OCI-LY7 (cell line): ENCODE measurements around the gene TSSK3. TPM values are rescaled to one million over a fixed set of nuclear protein-coding genes. Genes with fewer than 3 reads are reported as not detected.

Experiments
- BruUV-seq: library from RNA; stranded (reverse); fragments of 400-500 nt; replicated peaks from 2 replicates; lab custom pipeline; 2021; lab: Mats Ljungman, UMichigan
- CTCF ChIA-PET: fragments of 300-600 bp; sonication (Branson Sonifier 250); formaldehyde crosslinking; loops from one replicate; lab custom pipeline; 2022; ENCODE audit warnings: antibody characterized with exemption; ENCODE audit not compliant: unreplicated experiment; lab: Charles Lee
- POLR2A ChIA-PET: fragments of 300-600 bp; sonication (Branson Sonifier 250); formaldehyde crosslinking; loops from one replicate; lab custom pipeline; 2022; ENCODE audit warnings: antibody characterized with exemption; lab: Charles Lee
- DNase-seq: peaks from one replicate; pipeline ENCODE4 v3.0.0-alpha.2; 2015; ENCODE audit warnings: low spot score
- H2AFZ ChIP-seq: fragments of 200-600 bp; sonication (generic), shearing (Covaris generic); 2 replicates; pipeline ENCODE4 v1.6.1; 2014; ENCODE audit warnings: mild to moderate bottlenecking, antibody characterized with exemption, low read length, moderate library complexity
- H3K27ac ChIP-seq: fragments of 200-600 bp; sonication (generic); 2 replicates; pipeline ENCODE4 v1.5.1; 2014; ENCODE audit warnings: mixed run types, low read depth, mild to moderate bottlenecking, moderate library complexity, low read length, inconsistent platforms; ENCODE audit not compliant: poor library complexity, severe bottlenecking
- H3K36me3 ChIP-seq: fragments of 200-600 bp; sonication (generic); 2 replicates; pipeline ENCODE4 v1.6.1; 2014; ENCODE audit warnings: mild to moderate bottlenecking, antibody characterized with exemption, low read length, moderate library complexity, mixed read lengths; ENCODE audit not compliant: insufficient read depth
- H3K4me1 ChIP-seq: fragments of 200-600 bp; sonication (generic); 2 replicates; pipeline ENCODE4 v1.5.1; 2014; ENCODE audit warnings: mild to moderate bottlenecking, low read length; ENCODE audit not compliant: insufficient read depth, poor library complexity, severe bottlenecking
- H3K4me2 ChIP-seq: fragments of 200-600 bp; sonication (generic); 2 replicates; pipeline ENCODE4 v1.6.1; 2014; ENCODE audit warnings: mild to moderate bottlenecking, low read length
- H3K4me3 ChIP-seq: fragments of 200-600 bp; sonication (generic); 2 replicates; pipeline ENCODE4 v1.5.1; 2014; ENCODE audit warnings: mild to moderate bottlenecking, low read depth, low read length; ENCODE audit not compliant: poor library complexity, severe bottlenecking
- H3K79me2 ChIP-seq: fragments of 200-600 bp; sonication (generic); 2 replicates; pipeline ENCODE4 v1.6.1; 2016; ENCODE audit warnings: low read depth, mild to moderate bottlenecking, low read length, moderate library complexity, mixed read lengths; ENCODE audit not compliant: insufficient read depth
- H3K9me2 ChIP-seq: fragments of 200-600 bp; sonication (generic); 2 replicates; pipeline ENCODE4 v1.6.1; 2016; ENCODE audit warnings: mild to moderate bottlenecking, low read length, mixed read lengths; ENCODE audit not compliant: insufficient read depth
- H3K9me3 ChIP-seq: fragments of 200-600 bp; sonication (generic); 2 replicates; pipeline ENCODE4 v1.6.1; 2014; ENCODE audit warnings: mild to moderate bottlenecking, mixed run types, low read length, mixed read lengths
- H4K20me1 ChIP-seq: fragments of 200-600 bp; sonication (generic); 2 replicates; pipeline ENCODE4 v1.6.1; 2014; ENCODE audit warnings: mild to moderate bottlenecking, antibody characterized with exemption, low read length, moderate library complexity, mixed read lengths; ENCODE audit not compliant: insufficient read depth
- CTCF ChIP-seq: fragments of 200-600 bp; sonication (generic); conservative IDR thresholded peaks from 2 replicates; pipeline ENCODE4 v1.5.1; 2014; ENCODE audit warnings: mild to moderate bottlenecking, antibody characterized with exemption, low read length, moderate library complexity, mixed read lengths
- EZH2phosphoT487 ChIP-seq: fragments of 200-600 bp; sonication (generic); IDR thresholded peaks from 2 replicates; pipeline ENCODE4 v1.6.1; 2018; ENCODE audit warnings: low read depth, borderline replicate concordance, mild to moderate bottlenecking, mixed run types, antibody characterized with exemption, low read length, moderate library complexity, mixed read lengths
- intact Hi-C: fragments of 100-400 bp; cut with micrococcal nuclease; formaldehyde crosslinking; loops from one replicate; pipeline ENCODE4 v1.10.0; 2022; ENCODE audit not compliant: unreplicated experiment
- total RNA-seq, 2 experiments: library from RNA; depleted of rRNA in 1 of 2; stranded (reverse); fragments of >200 nt in 1 of 2; shearing (Covaris generic) in 1 of 2; gene quantifications; 2 replicates each; pipeline ENCODE4 v1.2.3, GENCODE V29; 2014 to 2022

Gene TSSK3
- total RNA-seq, 2 experiments from 2014 or later = 2.0 to 7.8 TPM

- no peak for DNase-seq
- H3K9me2 ChIP-seq = no peaks in the 10 kb centered on the region
- H3K4me2 ChIP-seq = no peak overlapping the region
- H3K4me3 ChIP-seq = no peak overlapping the region
- ChIA-PET CTCF (interaction anchor here (1.0 to 2.8 kb wide), 3 partner anchors 22 to 102 kb away, joined by 3 to 10 read pairs (median 4); no protein-coding TSS in a partner anchor), POLR2A (interaction anchor here (0.7 to 1.4 kb wide), 6 partner anchors 26 to 75 kb away, joined by 3 to 5 read pairs (median 4); partner anchors contain the start of gene HDAC1)
- peaks cover 76% of the 10 kb centered on the region for H3K79me2 ChIP-seq
- no peak overlapping the region for H2AFZ ChIP-seq
- BruUV-seq = no TSS peak
- H4K20me1 ChIP-seq = no peaks in the 10 kb centered on the region
- intact Hi-C loops = no loop called here
- peaks cover 72% of the 10 kb centered on the region for H3K36me3 ChIP-seq
- H3K27ac ChIP-seq = peak overlapping the region; percentile 86
- H3K4me1 ChIP-seq = peaks cover 94% of the 10 kb centered on the region
- no peaks in the 10 kb centered on the region; the same call in 1 of the 2 replicates for H3K9me3 ChIP-seq
- no peak for TF ChIP-seq CTCF
Observed at GRCh38 chr1:32318127-32318869, 44.0 kb upstream of the TSSK3 start.

- CTCF ChIA-PET = interaction anchor here (0.7 to 1.7 kb wide), 4 partner anchors 14 to 106 kb away, joined by 3 to 9 read pairs (median 4); partner anchors contain the start of gene MARCKSL1
- H4K20me1 ChIP-seq = no peaks in the 10 kb centered on the region
- H3K27ac ChIP-seq = peak overlapping the region; percentile 74
- no TSS peak for BruUV-seq
- peak overlapping the region; percentile 37 for H3K4me2 ChIP-seq
- intact Hi-C loops = no loop called here
- H3K4me3 ChIP-seq = peak overlapping the region; percentile 30
- H3K79me2 ChIP-seq = peaks cover 66% of the 10 kb centered on the region
- no peaks in the 10 kb centered on the region; the same call in 1 of the 2 replicates for H3K9me3 ChIP-seq
- H3K36me3 ChIP-seq = peaks cover 96% of the 10 kb centered on the region
- TF ChIP-seq EZH2phosphoT487 (no peak), CTCF (no peak)
- no peaks in the 10 kb centered on the region for H3K9me2 ChIP-seq
- POLR2A ChIA-PET = interaction anchor here (0.5 to 3.5 kb wide), 17 partner anchors 10 to 1632 kb away, joined by 3 to 23 read pairs (median 4); partner anchors contain the start of genes BSDC1, FAM167B, LCK and MARCKSL1
- peaks cover 76% of the 10 kb centered on the region for H3K4me1 ChIP-seq
- H2AFZ ChIP-seq = no peak overlapping the region
- peak; percentile 29 for DNase-seq
Observed at GRCh38 chr1:32321712-32322291, 40.5 kb upstream of the TSSK3 start.
